Activated B cell treated with CpG ODN at 0.5 μM for 24 hours (primary cell): ENCODE measurements around the gene CLK4. TPM values are rescaled to one million over a fixed set of nuclear protein-coding genes. Genes with fewer than 3 reads are reported as not detected.
A peak's percentile ranks its signal among the peaks of the same experiment; 100 is the strongest.

Experiments used
- ATAC-seq: fragments of 200-7000 bp; cut with Tn5 transposase; one replicate; pipeline ENCODE4 v1.10.0; 2021; ENCODE audit warnings: low read depth, mild to moderate bottlenecking, moderate library complexity
- CTCF ChIA-PET: fragments of 350-600 bp; sonication (Branson Sonifier 250); formaldehyde crosslinking; loops from one replicate; lab custom pipeline; 2021; ENCODE audit warnings: antibody characterized with exemption; lab: Charles Lee
- POLR2A ChIA-PET: fragments of 350-600 bp; sonication (Branson Sonifier 250); formaldehyde crosslinking; loops from one replicate; lab custom pipeline; 2021; ENCODE audit warnings: antibody characterized with exemption; lab: Charles Lee
- DNase-seq: peaks from one replicate; pipeline ENCODE4 v3.0.0; 2022
- H3K27ac Mint-ChIP-seq: one replicate; pipeline ENCODE4 v1.8.0; 2020; ENCODE audit warnings: mixed read lengths
- H3K27me3 Mint-ChIP-seq: one replicate; pipeline ENCODE4 v1.8.0; 2021; ENCODE audit warnings: mixed read lengths
- H3K36me3 Mint-ChIP-seq: one replicate; pipeline ENCODE4 v1.8.0; 2021; ENCODE audit warnings: low read depth, mixed read lengths
- H3K4me1 Mint-ChIP-seq: one replicate; pipeline ENCODE4 v1.8.0; 2021; ENCODE audit warnings: mixed read lengths
- H3K4me3 Mint-ChIP-seq: one replicate; pipeline ENCODE4 v1.8.0; 2020; ENCODE audit warnings: mild to moderate bottlenecking, mixed read lengths
- H3K9me3 Mint-ChIP-seq: one replicate; pipeline ENCODE4 v1.8.0; 2020; ENCODE audit warnings: mixed read lengths
- intact Hi-C: fragments of 100-400 bp; cut with micrococcal nuclease; formaldehyde crosslinking; loops from one replicate; pipeline ENCODE4 v1.15.1; 2024
- total RNA-seq: library from RNA; stranded (reverse); gene quantifications from 2 replicates; pipeline ENCODE4 v1.2.3, GENCODE V29; 2022
- TF ChIP-seq, protein P1 (sequence below): fragments of 200-600 bp; IDR thresholded peaks from one replicate; pipeline ENCODE4 v1.8.0; 2022; ENCODE audit warnings: antibody characterized with exemption, mild to moderate bottlenecking

CLK4 gene
- total RNA-seq, result 62.4 and 65.3 TPM in 2 replicates

DNA sequence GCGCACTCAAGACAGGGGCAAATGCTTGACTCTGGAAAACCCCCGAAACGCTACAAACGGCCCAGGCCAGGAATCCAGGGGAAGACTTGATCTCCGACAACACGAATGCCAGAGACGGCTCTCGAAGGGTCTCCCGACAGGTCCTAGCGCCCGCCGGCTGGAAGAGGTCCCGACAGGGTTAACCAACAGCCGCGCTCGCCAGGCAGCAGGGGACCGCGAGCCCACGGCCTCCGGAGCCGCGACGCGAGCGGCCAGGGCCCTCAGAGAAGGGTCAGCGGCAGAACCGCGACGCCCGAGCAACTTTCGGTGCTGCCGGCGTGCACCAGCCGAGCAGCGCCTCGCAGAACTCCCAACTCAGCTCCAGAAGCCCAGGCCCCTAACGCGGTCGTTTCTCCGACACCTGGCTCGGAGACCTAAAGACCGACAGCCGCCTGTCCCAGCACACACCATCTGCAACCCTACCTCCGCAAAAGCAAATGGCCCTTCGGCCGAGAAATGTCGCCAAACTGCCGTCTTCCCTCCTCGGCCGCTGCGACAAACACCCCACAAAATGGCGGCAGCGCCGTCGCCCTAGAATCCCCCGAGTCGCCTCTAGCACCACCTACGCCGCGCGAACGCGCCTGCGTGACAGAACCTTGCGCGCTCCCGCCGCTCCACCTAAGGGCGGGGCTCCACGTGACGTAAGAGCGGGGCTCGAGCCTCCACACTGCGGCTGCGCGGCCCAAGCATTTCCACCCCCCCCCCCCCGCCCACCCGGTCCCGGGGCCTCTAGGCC, at the start of gene CLK4:
Gene CLK4 (minus strand): TSS at position 567 of the 775 bp plus-strand sequence. CDS start 3,634 bp downstream, outside the sequence.
- Mint-ChIP-seq H3K36me3 (peaks cover 24% of the 10 kb centered on the region), H3K4me3 (peak within 1 kb of the TSS; percentile 98), H3K27me3 (no peaks in the 10 kb centered on the region), H3K4me1 (peaks cover 59% of the 10 kb centered on the region), H3K27ac (peak within 1 kb of the TSS; percentile 98), H3K9me3 (no peaks in the 10 kb centered on the region)
- TF ChIP-seq, protein P1, sequence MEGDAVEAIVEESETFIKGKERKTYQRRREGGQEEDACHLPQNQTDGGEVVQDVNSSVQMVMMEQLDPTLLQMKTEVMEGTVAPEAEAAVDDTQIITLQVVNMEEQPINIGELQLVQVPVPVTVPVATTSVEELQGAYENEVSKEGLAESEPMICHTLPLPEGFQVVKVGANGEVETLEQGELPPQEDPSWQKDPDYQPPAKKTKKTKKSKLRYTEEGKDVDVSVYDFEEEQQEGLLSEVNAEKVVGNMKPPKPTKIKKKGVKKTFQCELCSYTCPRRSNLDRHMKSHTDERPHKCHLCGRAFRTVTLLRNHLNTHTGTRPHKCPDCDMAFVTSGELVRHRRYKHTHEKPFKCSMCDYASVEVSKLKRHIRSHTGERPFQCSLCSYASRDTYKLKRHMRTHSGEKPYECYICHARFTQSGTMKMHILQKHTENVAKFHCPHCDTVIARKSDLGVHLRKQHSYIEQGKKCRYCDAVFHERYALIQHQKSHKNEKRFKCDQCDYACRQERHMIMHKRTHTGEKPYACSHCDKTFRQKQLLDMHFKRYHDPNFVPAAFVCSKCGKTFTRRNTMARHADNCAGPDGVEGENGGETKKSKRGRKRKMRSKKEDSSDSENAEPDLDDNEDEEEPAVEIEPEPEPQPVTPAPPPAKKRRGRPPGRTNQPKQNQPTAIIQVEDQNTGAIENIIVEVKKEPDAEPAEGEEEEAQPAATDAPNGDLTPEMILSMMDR, result no peak
- intact Hi-C loops, result loop anchor here (1.0 to 10.0 kb wide), 11 partner anchors 104 to 1866 kb away; partner anchors contain the start of genes CNOT6, HNRNPAB, MAML1 and MAPK9
- ATAC-seq (peak; percentile 85), DNase-seq (peak; percentile 97)
- CTCF ChIA-PET, result no interaction called here
- POLR2A ChIA-PET, result interaction anchor here (0.8 to 3.1 kb wide), 9 partner anchors 11 to 997 kb away, joined by 3 to 27 read pairs (median 5); partner anchors contain the start of genes HNRNPAB, HNRNPH1, ZNF354A and ZNF354B

DNA sequence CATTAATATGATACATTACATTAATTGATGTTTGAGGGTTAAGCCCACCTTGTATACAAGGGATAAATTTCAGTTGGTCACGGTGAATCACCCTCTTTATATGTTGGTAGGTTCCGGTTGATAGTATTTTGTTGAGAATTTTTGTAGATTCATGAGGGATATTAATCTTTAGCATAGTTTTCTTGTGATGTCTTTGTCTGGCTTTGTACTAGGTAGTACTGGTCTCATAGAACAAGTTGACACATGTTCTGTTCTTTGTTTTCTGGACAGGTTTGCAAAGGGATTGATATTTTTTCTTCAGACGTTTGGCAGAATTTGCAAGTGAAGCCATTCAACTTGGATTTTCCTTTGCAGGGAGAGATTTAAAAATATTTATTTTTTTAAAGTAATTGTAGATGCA, 49.1 kb upstream of the CLK4 start:
- Mint-ChIP-seq H3K4me3 (no peak overlapping the region), H3K27ac (no peak overlapping the region), H3K36me3 (no peaks in the 10 kb centered on the region), H3K27me3 (no peaks in the 10 kb centered on the region), H3K9me3 (no peaks in the 10 kb centered on the region), H3K4me1 (peaks cover 4% of the 10 kb centered on the region)
- POLR2A ChIA-PET, result no interaction called here
- intact Hi-C loops, result no loop called here
- TF ChIP-seq, protein P1, result no peak
- no peak for DNase-seq
- CTCF ChIA-PET, result no interaction called here
- ATAC-seq, result no peak

DNA sequence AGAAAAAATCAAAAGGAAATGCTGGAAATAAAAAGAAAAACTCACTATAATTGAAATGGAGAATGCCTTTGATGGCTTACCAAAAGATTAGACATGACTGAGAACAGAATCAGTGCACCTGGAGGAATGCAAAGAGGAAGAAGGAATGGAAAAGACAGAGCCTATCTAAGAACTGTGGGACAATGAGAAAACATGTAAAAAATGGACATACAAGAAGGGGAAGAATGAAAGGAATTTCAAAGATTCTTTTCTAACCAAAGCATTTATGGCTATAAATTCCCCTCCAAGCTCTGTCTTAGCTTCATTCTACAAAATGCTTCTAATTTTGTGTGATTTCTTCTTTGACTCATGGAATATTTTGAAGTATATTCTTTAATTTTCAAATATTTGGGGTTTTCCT, 47.5 kb upstream of the CLK4 start:
- no peaks in the 10 kb centered on the region for H3K9me3 Mint-ChIP-seq

DNA sequence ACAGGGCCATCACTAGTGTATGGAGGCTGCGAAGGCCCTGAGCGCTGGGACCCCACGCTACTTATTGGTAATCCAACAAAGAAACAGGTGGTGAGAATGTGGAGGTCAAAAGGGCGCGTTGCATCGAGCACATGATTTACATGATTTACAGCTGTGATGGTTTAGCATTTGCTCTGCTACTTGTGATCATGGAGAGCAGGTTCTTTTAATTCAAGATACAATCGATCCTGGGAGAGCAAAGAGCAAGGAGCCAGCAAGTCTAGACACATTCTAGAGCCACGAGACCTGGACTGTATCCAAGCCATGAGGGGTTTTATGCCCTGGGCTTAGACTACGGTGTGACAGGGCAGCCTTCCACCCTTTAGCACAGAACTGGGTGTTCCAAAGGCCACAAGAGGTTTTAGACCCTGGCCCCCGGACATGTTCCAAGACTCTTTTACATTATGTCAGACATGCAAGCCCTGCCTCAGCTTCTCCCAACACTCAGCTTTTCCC, 47.0 kb upstream of the CLK4 start:
- peaks cover 4% of the 10 kb centered on the region for H3K4me1 Mint-ChIP-seq
- intact Hi-C loops, result no loop called here
- no peaks in the 10 kb centered on the region for H3K9me3 Mint-ChIP-seq
- POLR2A ChIA-PET, result no interaction called here
- DNase-seq, result no peak
- H3K27ac Mint-ChIP-seq, result no peak overlapping the region
- TF ChIP-seq, protein P1, result no peak
- H3K36me3 Mint-ChIP-seq, result no peaks in the 10 kb centered on the region
- no peak for ATAC-seq
- no peak overlapping the region for H3K4me3 Mint-ChIP-seq
- CTCF ChIA-PET, result no interaction called here
- H3K27me3 Mint-ChIP-seq, result peaks cover 5% of the 10 kb centered on the region

More for the DNA sequence above, 47.5 kb upstream of the CLK4 start:
- CTCF ChIA-PET, result no interaction called here
- no peak overlapping the region for H3K27ac Mint-ChIP-seq
- ATAC-seq (no peak), DNase-seq (no peak)
- peaks cover 4% of the 10 kb centered on the region for H3K4me1 Mint-ChIP-seq
- H3K4me3 Mint-ChIP-seq, result no peak overlapping the region
- POLR2A ChIA-PET, result no interaction called here
- peaks cover 5% of the 10 kb centered on the region for H3K27me3 Mint-ChIP-seq
- intact Hi-C loops, result no loop called here
- no peaks in the 10 kb centered on the region for H3K36me3 Mint-ChIP-seq
- TF ChIP-seq, protein P1, result no peak

DNA sequence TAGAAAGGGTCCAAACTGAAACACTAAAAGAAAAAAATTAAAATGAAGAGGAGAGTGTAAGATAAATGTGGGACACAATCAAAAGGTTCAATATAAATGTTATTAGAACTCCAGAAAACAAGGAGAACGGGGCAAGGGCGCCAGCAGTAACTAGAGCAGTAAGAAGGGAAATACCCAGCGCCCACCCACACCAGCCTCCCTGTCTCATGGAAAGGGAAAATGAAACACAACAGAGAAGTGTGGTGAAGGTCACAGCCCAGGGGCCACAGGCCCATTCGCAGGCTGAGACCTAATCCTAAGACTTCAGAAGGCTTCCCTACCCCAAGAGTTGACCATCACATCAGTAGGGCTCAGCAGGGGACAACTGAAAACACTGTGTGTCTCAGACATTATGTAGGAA, 45.8 kb upstream of the CLK4 start:
- POLR2A ChIA-PET, result no interaction called here

More for the DNA sequence above, 45.8 kb upstream of the CLK4 start:
- ATAC-seq (no peak), DNase-seq (no peak)
- TF ChIP-seq, protein P1, result no peak
- Mint-ChIP-seq H3K4me1 (peaks cover 4% of the 10 kb centered on the region), H3K4me3 (no peak overlapping the region), H3K36me3 (no peaks in the 10 kb centered on the region), H3K27me3 (peaks cover 5% of the 10 kb centered on the region), H3K27ac (no peak overlapping the region), H3K9me3 (no peaks in the 10 kb centered on the region)
- intact Hi-C loops, result no loop called here
- CTCF ChIA-PET, result no interaction called here
